WI38 (cell line): ENCODE data around the gene SPSB1.

ENCODE experiments used
- H3K4me3 ChIP-seq: 2 replicates; pipeline ENCODE4 v1.5.1; 2011; ENCODE audit warnings: low read depth, mild to moderate bottlenecking, control low read depth, low read length
- CTCF ChIP-seq: IDR thresholded peaks from 2 replicates; pipeline ENCODE4 v1.5.1; 2012; ENCODE audit warnings: low read depth, mild to moderate bottlenecking, control low read depth, low read length

The SPSB1 gene

DNA sequence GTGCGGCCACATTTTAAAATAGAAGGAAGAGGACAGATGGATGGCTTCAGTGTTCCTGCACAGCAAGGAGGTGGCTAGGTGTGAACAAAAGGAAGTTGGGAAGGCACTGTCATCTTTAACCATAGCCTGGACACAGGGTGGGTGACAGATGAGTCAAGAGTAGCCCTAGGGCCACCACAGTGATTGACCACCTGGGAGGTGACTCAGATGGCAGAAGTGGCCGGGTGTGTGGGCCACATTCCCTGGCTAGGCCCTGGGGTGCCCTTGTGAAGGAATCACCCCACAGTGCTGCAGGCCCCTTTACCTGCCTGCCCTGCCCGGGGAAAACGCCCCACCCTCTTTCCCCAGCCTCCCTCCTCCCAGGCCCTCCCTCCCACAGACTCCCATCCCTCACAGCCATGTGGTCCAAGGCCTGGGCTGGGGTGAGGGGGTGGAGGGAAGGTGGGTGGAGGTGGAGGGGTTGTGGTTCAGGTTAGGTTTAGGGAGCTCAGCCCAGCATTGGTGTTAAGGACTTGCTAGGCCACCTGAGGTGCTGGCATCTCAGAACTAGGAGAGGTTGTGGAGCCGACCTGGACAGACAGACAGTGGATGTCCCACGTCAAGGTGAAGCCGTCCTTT, 59.1 kb downstream of the SPSB1 start:
- TF ChIP-seq CTCF = no peak
- no peak overlapping the region for H3K4me3 ChIP-seq

GRCh38 chr1:9352377-9353134, 59.9 kb downstream of the SPSB1 start:
- H3K4me3 ChIP-seq = no peak overlapping the region
- no peak for TF ChIP-seq CTCF

DNA sequence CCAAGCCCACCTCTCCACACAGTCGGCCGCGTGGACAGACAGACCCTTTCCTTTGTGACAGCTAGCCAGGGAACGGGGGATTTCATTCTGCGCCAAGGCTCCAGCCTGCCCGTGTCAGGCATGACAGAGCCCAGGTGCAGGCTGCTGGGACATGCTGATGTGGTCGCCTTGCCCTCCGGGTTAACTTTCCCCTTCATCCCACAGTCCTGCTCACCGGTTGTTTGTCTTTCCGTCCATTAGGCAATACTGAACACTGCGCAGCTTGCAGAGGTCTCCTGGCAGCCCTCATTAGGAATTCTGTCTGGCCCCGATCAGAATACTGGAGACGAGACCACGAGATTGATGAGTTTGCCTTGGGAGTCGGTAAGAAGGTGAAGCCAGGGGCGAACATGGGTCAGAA, 62.8 kb downstream of the SPSB1 start:
- H3K4me3 ChIP-seq = no peak overlapping the region
- no peak for TF ChIP-seq CTCF

GRCh38 chr1:9356021-9356420, 63.3 kb downstream of the SPSB1 start:
- no peak overlapping the region for H3K4me3 ChIP-seq
- TF ChIP-seq CTCF = no peak

- no peak for TF ChIP-seq CTCF
- H3K4me3 ChIP-seq = no peak overlapping the region
These were observed 64.3 kb downstream of the SPSB1 start for GRCh38 chr1:9356829-9357466.

DNA sequence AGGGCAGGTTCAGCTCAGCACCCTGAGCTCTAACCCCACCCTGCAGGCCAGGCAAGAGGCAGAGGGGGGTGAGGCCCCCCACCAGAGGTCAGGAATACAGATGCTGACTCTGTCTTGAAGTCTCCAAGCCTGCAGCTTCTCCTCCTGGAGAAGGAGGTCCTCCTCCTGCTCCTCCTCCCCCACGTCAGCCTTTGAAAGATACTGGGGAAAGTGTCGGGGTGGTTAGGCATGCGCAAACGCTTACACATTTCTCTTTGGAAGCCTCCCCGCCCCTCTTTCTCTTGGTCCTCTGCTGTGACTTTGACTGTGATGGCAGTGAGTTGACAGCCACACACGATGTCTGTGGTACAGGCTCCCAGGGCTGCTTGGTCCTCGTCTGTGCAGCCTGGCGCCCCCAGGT, 65.3 kb downstream of the SPSB1 start:
- no peak for TF ChIP-seq CTCF
- no peak overlapping the region for H3K4me3 ChIP-seq
